Measurements from ENCODE around the gene SLC9A6.

GRCh38 chrX:136064661-136065043, 79.4 kb downstream of the SLC9A6 start:
- no peak for TF ChIP-seq TAF1 (IDR thresholded peaks at IDR 0.05; ENCODE audit: low read depth, low read length)
- TF ChIP-seq POLR2AphosphoS5 (IDR thresholded peaks at IDR 0.05; ENCODE audit: low read depth, low read length): no peak
- no peak for TF ChIP-seq POLR2A (IDR thresholded peaks at IDR 0.05; ENCODE audit: low read depth, low read length)
- no peak for TF ChIP-seq SPI1 (IDR thresholded peaks at IDR 0.05; ENCODE audit: low read depth, low read length)
- no peak for TF ChIP-seq POU2F2 (IDR thresholded peaks at IDR 0.05; ENCODE audit: low read depth, low read length)

Measured in GM12891 (cell line).